Thyroid gland (tissue), 4 donors: ENCODE data around the gene ARHGAP12. TPM values are rescaled to one million over a fixed set of nuclear protein-coding genes. Genes with fewer than 3 reads are reported as not detected.
"Not testable (repeated sequence)": the region's sequence is repeated elsewhere in the genome, so short reads cannot be mapped to it uniquely, and the experiment has no call there.

Experiments
- DNase-seq, 2 donors: peaks; one replicate each; pipeline ENCODE4 v3.0.0-alpha.2; 2019
- H3K27ac ChIP-seq, 3 donors: fragments of 200-600 bp; sonication (generic); 1 replicate in 2 of 3; 2 replicates in 1 of 3; pipeline ENCODE4 v1.5.1; 2016 to 2019; ENCODE audit warnings: mild to moderate bottlenecking in 1 of 3, moderate library complexity in 1 of 3
- H3K27me3 ChIP-seq: fragments of 200-600 bp; sonication (generic); one replicate; pipeline ENCODE4 v1.5.1; 2019
- H3K36me3 ChIP-seq, 2 donors: fragments of 200-600 bp; sonication (generic); one replicate each; pipeline ENCODE4 v1.5.1; 2016 to 2019
- H3K4me1 ChIP-seq, 2 donors: fragments of 200-600 bp; sonication (generic); one replicate each; pipeline ENCODE4 v1.5.1; 2017 to 2019
- H3K4me3 ChIP-seq, 3 donors: fragments of 200-600 bp; sonication (generic); replicated peaks in 1 of 3; 1 replicate in 2 of 3; 2 replicates in 1 of 3; pipeline ENCODE4 v1.5.1; 2016; ENCODE audit warnings: mild to moderate bottlenecking in 1 of 3
- H3K9me3 ChIP-seq: fragments of 200-600 bp; sonication (generic); one replicate; pipeline ENCODE4 v1.5.1; 2017
- CTCF ChIP-seq, 6 experiments: fragments of 200-600 bp in 3 of 6; fragments of 450-650 bp in 3 of 6; sonication (generic) in 3 of 6; IDR thresholded peaks; one replicate each; pipeline ENCODE4 v1.5.1; 2016 to 2019; ENCODE audit warnings: antibody characterized with exemption in 6 of 6, mild to moderate bottlenecking in 2 of 6, inconsistent platforms in 1 of 6, moderate library complexity in 1 of 6
- POLR2A ChIP-seq, 2 donors: fragments of 450-650 bp; IDR thresholded peaks; one replicate each; pipeline ENCODE4 v1.6.1; 2017; ENCODE audit warnings: antibody characterized with exemption in 2 of 2, mild to moderate bottlenecking in 2 of 2, moderate library complexity in 1 of 2
- WGBS, 2 donors: methylation state at CpG; one replicate each; pipeline ENCODE4 v1.1.5; 2017; 5-methylcytosine and 5-hydroxymethylcytosine counted together
- intact Hi-C: fragments of 100-400 bp; cut with DNase I; formaldehyde crosslinking; loops from one replicate; pipeline ENCODE4 v1.15.1; 2023
- total RNA-seq, 4 donors: library from RNA; depleted of rRNA; stranded (reverse); fragments of >200 nt; gene quantifications; one replicate each; pipeline ENCODE4 v1.2.3, GENCODE V29; 2016

Gene ARHGAP12
- total RNA-seq, 4 donors from 2014 or later: 49.9 to 67.6 (median 60.8) TPM

DNA sequence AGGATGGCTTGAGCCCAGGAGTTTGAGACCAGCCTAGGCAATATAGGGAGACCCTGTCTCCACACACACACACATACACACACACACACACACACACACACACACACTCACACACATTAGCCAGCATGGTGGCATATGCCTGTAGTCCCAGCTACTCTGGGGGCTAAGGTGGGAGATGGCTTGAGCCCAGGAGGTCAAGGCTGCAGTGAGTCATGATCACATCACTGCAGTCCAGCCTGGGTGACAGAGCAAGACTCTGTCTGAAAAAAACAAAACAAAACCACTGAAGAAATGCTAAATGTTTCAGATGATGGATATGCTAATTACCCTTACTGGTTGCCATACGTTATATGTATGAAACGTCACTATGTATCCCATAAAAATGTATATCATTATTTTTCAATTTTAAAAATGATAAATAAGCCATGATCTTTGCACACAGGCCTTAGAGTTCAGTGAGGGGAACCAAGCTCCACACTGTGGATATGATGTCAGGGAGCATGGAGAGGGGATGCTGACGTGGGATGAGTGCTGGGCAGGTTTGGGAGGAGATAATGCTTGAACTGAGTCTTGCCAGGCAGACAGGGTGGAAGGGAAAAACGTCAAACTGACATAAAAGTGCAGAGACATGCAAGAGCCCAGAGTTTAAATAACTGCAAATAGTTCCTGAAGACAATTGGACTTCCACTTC lies 45.9 kb upstream of the ARHGAP12 start:
- intact Hi-C loops: no loop called here

GRCh38 chr10:31972519-31973041 lies 43.9 kb upstream of the ARHGAP12 start:
- Histone ChIP-seq H3K27ac (no peak overlapping the region), H3K36me3 (no peaks in the 10 kb centered on the region), H3K4me1 (peaks cover 0 to 4% of the 10 kb centered on the region in 2 donors), H3K27me3 (no peaks in the 10 kb centered on the region), H3K9me3 (no peaks in the 10 kb centered on the region), H3K4me3 (no peak overlapping the region)
- 93 to 96% methylated on average over 9 of the region's 9 CpGs for WGBS, 2 donors
- intact Hi-C loops: no loop called here
- TF ChIP-seq POLR2A (IDR thresholded peaks at IDR 0.05) (no peak), CTCF (IDR thresholded peaks at IDR 0.05) (no peak)
- no peak for DNase-seq

More for the DNA sequence above, 45.9 kb upstream of the ARHGAP12 start:
- no peak for DNase-seq
- Histone ChIP-seq H3K4me1 (peaks cover 0 to 4% of the 10 kb centered on the region in 2 donors), H3K9me3 (no peaks in the 10 kb centered on the region), H3K27me3 (no peaks in the 10 kb centered on the region), H3K4me3 (no peak overlapping the region), H3K27ac (peak overlapping the region in 1 of 3 donors; percentile 36), H3K36me3 (no peaks in the 10 kb centered on the region)
- WGBS, 2 donors: 78 to 80% methylated on average over 4 of the region's 4 CpGs
- TF ChIP-seq CTCF (IDR thresholded peaks at IDR 0.05): no peak
- no peak for TF ChIP-seq POLR2A (IDR thresholded peaks at IDR 0.05)

- intact Hi-C loops, H3K9me3 ChIP-seq, H3K36me3 ChIP-seq, H3K4me3 ChIP-seq, H3K27ac ChIP-seq, H3K27me3 ChIP-seq, DNase-seq, H3K4me1 ChIP-seq: not testable (repeated sequence)
- no CpG with 5 or more reads among the region's 32 CpGs for WGBS, 2 donors
These were observed 41.2 kb upstream of the ARHGAP12 start for GRCh38 chr10:31969847-31970246.

DNA sequence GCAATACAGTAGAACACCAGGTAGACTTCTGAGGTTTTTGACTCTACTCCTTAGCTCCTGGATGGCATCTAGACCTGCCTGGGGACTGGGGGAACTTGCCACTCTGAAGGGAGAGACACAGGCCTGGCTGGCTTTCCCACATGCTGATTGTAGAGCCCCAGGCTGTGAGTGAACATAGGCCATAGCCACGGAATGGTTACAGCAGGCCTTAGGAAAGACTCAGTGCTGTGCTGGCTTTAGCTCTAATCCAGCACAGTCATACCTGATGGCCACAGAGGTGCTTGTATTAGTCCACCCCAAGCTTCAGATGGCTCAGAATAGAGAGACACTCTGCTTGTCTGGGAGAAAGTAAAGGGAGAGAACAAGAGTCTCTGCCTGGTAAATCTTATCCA lies 35.0 kb upstream of the ARHGAP12 start:
- H3K27me3 ChIP-seq: no peaks in the 10 kb centered on the region
- H3K4me1 ChIP-seq: peaks cover 13 to 24% of the 10 kb centered on the region in 2 donors
- TF ChIP-seq CTCF (IDR thresholded peaks at IDR 0.05) (no peak), POLR2A (IDR thresholded peaks at IDR 0.05) (no peak)
- no peak overlapping the region for H3K27ac ChIP-seq
- no peaks in the 10 kb centered on the region for H3K36me3 ChIP-seq
- no peak for DNase-seq
- H3K9me3 ChIP-seq: no peaks in the 10 kb centered on the region
- intact Hi-C loops: no loop called here
- no peak overlapping the region for H3K4me3 ChIP-seq
- 78 to 86% methylated on average over 1 of the region's 1 CpG for WGBS, 2 donors

GRCh38 chr10:31962826-31963588 lies 34.4 kb upstream of the ARHGAP12 start:
- peak; percentile 15 to 24 for DNase-seq
- no peak overlapping the region for H3K4me3 ChIP-seq
- WGBS, 2 donors: 77 to 79% methylated on average over 4 of the region's 4 CpGs
- no peaks in the 10 kb centered on the region for H3K9me3 ChIP-seq
- TF ChIP-seq CTCF (IDR thresholded peaks at IDR 0.05) (no peak), POLR2A (IDR thresholded peaks at IDR 0.05) (no peak)
- H3K27me3 ChIP-seq: no peaks in the 10 kb centered on the region
- intact Hi-C loops: no loop called here
- H3K4me1 ChIP-seq: peaks cover 13 to 24% of the 10 kb centered on the region in 2 donors
- no peaks in the 10 kb centered on the region for H3K36me3 ChIP-seq
- peak overlapping the region in 1 of 3 donors; percentile 6 for H3K27ac ChIP-seq
